Measurements from ENCODE around the gene FHL2. TPM values are rescaled to one million over a fixed set of nuclear protein-coding genes. Genes with fewer than 3 reads are reported as not detected.

The FHL2 gene
- total RNA-seq, 1 experiment from 2014 or later: 45.4 TPM

DNA sequence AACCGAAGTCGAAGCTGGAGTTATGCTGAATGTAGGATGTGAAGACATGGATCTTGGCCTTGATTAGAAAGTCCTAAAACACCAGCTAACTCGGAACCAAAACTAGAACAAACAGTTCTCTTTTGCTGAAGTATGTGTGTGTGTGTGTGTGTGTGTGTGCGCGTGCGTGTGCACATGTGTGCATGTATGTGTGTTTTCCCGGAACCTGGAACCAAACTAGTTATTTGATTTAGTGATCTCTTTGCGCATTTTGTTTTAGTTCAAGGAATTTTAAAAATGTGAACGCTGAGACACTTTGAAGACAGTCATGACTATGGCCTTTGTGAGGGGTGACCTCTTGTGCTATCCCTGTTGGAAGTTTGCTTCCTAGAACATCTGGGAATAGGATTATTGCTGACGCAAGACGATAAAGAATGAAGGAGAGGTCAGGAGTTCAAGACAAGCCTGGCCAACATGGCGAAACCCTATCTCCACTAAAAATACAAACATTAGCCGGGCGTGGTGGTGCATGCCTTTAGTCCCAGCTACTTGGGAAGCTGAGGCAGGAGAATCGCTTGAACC, 23.8 kb downstream of the FHL2 start:
- CTCF ChIA-PET: no interaction called here
- no peaks in the 10 kb centered on the region for H3K27me3 ChIP-seq (replicated peaks; ENCODE audit: control insufficient read depth, insufficient read depth, low read length)
- H3K27ac Mint-ChIP-seq (ENCODE audit: unreplicated experiment): peak overlapping the region; percentile 72

DNA sequence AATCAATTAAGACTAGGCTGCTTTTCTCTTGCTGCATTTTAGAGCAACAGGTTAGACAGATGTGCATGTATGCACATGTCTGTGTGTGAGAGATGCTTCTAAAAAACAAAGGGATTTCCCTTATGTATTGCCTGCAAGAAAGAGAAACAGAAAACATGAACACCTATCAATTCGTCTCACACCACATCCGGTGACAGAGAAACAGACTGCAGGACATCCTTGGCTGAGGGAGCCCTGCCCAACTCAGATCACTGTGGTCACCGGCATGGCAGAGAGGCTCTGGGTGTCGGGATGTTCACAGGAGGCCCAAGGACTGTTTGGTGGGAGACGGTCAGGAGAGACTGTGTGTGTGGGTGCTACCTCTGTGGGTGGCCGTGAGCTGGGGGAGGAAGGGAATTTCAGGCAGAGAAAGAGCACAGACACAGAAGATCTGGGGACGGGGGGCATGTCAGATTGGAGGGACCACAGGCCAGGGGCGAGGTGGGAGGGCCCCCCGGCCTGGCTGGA, 24.9 kb downstream of the FHL2 start:
- no peak for DNase-seq
- Histone ChIP-seq H3K4me1 (peaks cover 39% of the 10 kb centered on the region), H3K36me3 (ENCODE audit: control insufficient read depth, insufficient read depth, low read length) (no peaks in the 10 kb centered on the region), H3K4me3 (ENCODE audit: low read depth, low read length) (no peak overlapping the region), H3K9me3 (no peaks in the 10 kb centered on the region), H3K27me3 (replicated peaks; ENCODE audit: control insufficient read depth, insufficient read depth, low read length) (no peaks in the 10 kb centered on the region)
- Mint-ChIP-seq H3K4me1 (ENCODE audit: low read depth, unreplicated experiment) (peaks cover 25% of the 10 kb centered on the region), H3K27ac (ENCODE audit: unreplicated experiment) (peak overlapping the region; percentile 72), H3K27me3 (ENCODE audit: insufficient read depth, unreplicated experiment) (no peaks in the 10 kb centered on the region), H3K9me3 (ENCODE audit: unreplicated experiment) (no peaks in the 10 kb centered on the region), H3K36me3 (ENCODE audit: insufficient read depth, unreplicated experiment) (peaks cover 60% of the 10 kb centered on the region), H3K4me3 (ENCODE audit: unreplicated experiment) (no peak overlapping the region)
- no TSS peak for BruUV-seq (replicated peaks)
- intact Hi-C loops (cut with micrococcal nuclease; ENCODE audit: unreplicated experiment): no loop called here
- ChIA-PET POLR2A (no interaction called here), CTCF (interaction anchor here (0.7 kb wide), 1 partner anchor 147 kb away, joined by 3 read pairs; no protein-coding TSS in a partner anchor)
- TF ChIP-seq, protein P1, sequence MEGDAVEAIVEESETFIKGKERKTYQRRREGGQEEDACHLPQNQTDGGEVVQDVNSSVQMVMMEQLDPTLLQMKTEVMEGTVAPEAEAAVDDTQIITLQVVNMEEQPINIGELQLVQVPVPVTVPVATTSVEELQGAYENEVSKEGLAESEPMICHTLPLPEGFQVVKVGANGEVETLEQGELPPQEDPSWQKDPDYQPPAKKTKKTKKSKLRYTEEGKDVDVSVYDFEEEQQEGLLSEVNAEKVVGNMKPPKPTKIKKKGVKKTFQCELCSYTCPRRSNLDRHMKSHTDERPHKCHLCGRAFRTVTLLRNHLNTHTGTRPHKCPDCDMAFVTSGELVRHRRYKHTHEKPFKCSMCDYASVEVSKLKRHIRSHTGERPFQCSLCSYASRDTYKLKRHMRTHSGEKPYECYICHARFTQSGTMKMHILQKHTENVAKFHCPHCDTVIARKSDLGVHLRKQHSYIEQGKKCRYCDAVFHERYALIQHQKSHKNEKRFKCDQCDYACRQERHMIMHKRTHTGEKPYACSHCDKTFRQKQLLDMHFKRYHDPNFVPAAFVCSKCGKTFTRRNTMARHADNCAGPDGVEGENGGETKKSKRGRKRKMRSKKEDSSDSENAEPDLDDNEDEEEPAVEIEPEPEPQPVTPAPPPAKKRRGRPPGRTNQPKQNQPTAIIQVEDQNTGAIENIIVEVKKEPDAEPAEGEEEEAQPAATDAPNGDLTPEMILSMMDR (IDR thresholded peaks at IDR 0.05; ENCODE audit: insufficient read depth in 1 of 2, low read depth in 1 of 2, low read length in 1 of 2, severe bottlenecking in 1 of 2, unreplicated experiment in 1 of 2): no peak

More for the DNA sequence above, 23.8 kb downstream of the FHL2 start:
- H3K36me3 ChIP-seq (ENCODE audit: control insufficient read depth, insufficient read depth, low read length): no peaks in the 10 kb centered on the region
- POLR2A ChIA-PET: no interaction called here
- Mint-ChIP-seq H3K36me3 (ENCODE audit: insufficient read depth, unreplicated experiment) (peaks cover 55% of the 10 kb centered on the region), H3K27me3 (ENCODE audit: insufficient read depth, unreplicated experiment) (no peaks in the 10 kb centered on the region), H3K4me3 (ENCODE audit: unreplicated experiment) (no peak overlapping the region), H3K4me1 (ENCODE audit: low read depth, unreplicated experiment) (peaks cover 24% of the 10 kb centered on the region), H3K9me3 (ENCODE audit: unreplicated experiment) (no peaks in the 10 kb centered on the region)
- no peak for DNase-seq
- H3K4me1 ChIP-seq: peaks cover 46% of the 10 kb centered on the region
- intact Hi-C loops (cut with micrococcal nuclease; ENCODE audit: unreplicated experiment): no loop called here
- BruUV-seq (replicated peaks): no TSS peak
- TF ChIP-seq, protein P1 (IDR thresholded peaks at IDR 0.05; ENCODE audit: insufficient read depth in 1 of 2, low read depth in 1 of 2, low read length in 1 of 2, severe bottlenecking in 1 of 2, unreplicated experiment in 1 of 2): no peak
- no peak overlapping the region for H3K4me3 ChIP-seq (ENCODE audit: low read depth, low read length)
- H3K9me3 ChIP-seq: no peaks in the 10 kb centered on the region

DNA sequence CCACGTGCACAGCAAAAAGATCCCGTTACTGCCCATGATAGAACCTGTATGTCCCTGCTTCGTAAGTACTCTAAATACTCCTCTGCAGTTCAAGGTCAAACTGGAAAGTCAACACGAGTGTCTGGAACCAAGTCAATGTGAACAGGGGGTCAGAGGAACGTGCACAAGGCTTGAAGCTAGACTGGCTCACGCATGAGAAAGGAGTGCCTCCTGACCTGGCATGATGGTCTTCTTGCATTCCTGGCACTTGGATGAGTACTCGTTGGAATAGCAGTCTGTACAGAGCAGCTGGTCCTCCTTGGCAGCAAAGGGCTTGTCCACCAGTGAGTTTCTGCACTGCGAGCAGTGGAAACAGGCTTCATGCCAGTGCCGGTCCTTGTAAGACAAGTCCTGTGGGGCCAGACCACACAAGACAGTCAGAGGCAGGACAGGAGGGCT, 25.5 kb downstream of the FHL2 start:
- no peaks in the 10 kb centered on the region for H3K9me3 Mint-ChIP-seq (ENCODE audit: unreplicated experiment)
- H3K27ac Mint-ChIP-seq (ENCODE audit: unreplicated experiment): peak overlapping the region; percentile 72
- ChIA-PET CTCF (no interaction called here), POLR2A (no interaction called here)
- peaks cover 33% of the 10 kb centered on the region for H3K4me1 ChIP-seq
- no peaks in the 10 kb centered on the region for H3K9me3 ChIP-seq
- H3K4me3 ChIP-seq (ENCODE audit: low read depth, low read length): no peak overlapping the region
- DNase-seq: no peak
- H3K27me3 ChIP-seq (replicated peaks; ENCODE audit: control insufficient read depth, insufficient read depth, low read length): no peaks in the 10 kb centered on the region
- intact Hi-C loops (cut with micrococcal nuclease; ENCODE audit: unreplicated experiment): no loop called here
- no peaks in the 10 kb centered on the region for H3K27me3 Mint-ChIP-seq (ENCODE audit: insufficient read depth, unreplicated experiment)
- no peak overlapping the region for H3K4me3 Mint-ChIP-seq (ENCODE audit: unreplicated experiment)
- BruUV-seq (replicated peaks): no TSS peak
- H3K36me3 ChIP-seq (ENCODE audit: control insufficient read depth, insufficient read depth, low read length): no peaks in the 10 kb centered on the region
- H3K36me3 Mint-ChIP-seq (ENCODE audit: insufficient read depth, unreplicated experiment): peaks cover 63% of the 10 kb centered on the region
- TF ChIP-seq, protein P1 (IDR thresholded peaks at IDR 0.05; ENCODE audit: insufficient read depth in 1 of 2, low read depth in 1 of 2, low read length in 1 of 2, severe bottlenecking in 1 of 2, unreplicated experiment in 1 of 2): no peak
- H3K4me1 Mint-ChIP-seq (ENCODE audit: low read depth, unreplicated experiment): peaks cover 20% of the 10 kb centered on the region

Data from Caco-2 (cell line).